GM23248 (cell line): ENCODE measurements around the gene OR6B1. TPM values are rescaled to one million over a fixed set of nuclear protein-coding genes. Genes with fewer than 3 reads are reported as not detected.
"Not testable (repeated sequence)": the region's sequence is repeated elsewhere in the genome, so short reads cannot be mapped to it uniquely, and the experiment has no call there.

Source experiments
- DNase-seq: peaks from one replicate; pipeline ENCODE4 v3.0.0-alpha.2; 2015
- H2AFZ ChIP-seq: fragments of 200-600 bp; sonication (generic); 2 replicates; pipeline ENCODE4 v1.6.1; 2016; ENCODE audit warnings: antibody characterized with exemption
- H3F3A ChIP-seq: fragments of 200-600 bp; sonication (generic); 2 replicates; pipeline ENCODE4 v1.6.1; 2016; ENCODE audit warnings: mild to moderate bottlenecking, antibody characterized with exemption, mixed run types; ENCODE audit not compliant: insufficient read depth
- H3K27ac ChIP-seq: fragments of 200-600 bp; sonication (generic); 2 replicates; pipeline ENCODE4 v1.5.1; 2016; ENCODE audit warnings: mild to moderate bottlenecking
- H3K27me3 ChIP-seq: fragments of 200-600 bp; sonication (generic); replicated peaks from 2 replicates; pipeline ENCODE4 v1.6.1; 2016; ENCODE audit warnings: mild to moderate bottlenecking; ENCODE audit not compliant: insufficient read depth
- H3K36me3 ChIP-seq: fragments of 200-600 bp; sonication (generic); 2 replicates; pipeline ENCODE4 v1.6.1; 2016; ENCODE audit warnings: low read depth, mild to moderate bottlenecking
- H3K4me1 ChIP-seq: fragments of 200-600 bp; sonication (generic); 2 replicates; pipeline ENCODE4 v1.6.1; 2016; ENCODE audit warnings: mild to moderate bottlenecking; ENCODE audit not compliant: insufficient read depth
- H3K4me2 ChIP-seq: fragments of 200-600 bp; sonication (generic); one replicate; pipeline ENCODE4 v1.6.1; 2016; ENCODE audit warnings: mild to moderate bottlenecking; ENCODE audit not compliant: unreplicated experiment
- H3K4me3 ChIP-seq: fragments of 200-600 bp; sonication (generic); 2 replicates; pipeline ENCODE4 v1.5.1; 2016; ENCODE audit warnings: mild to moderate bottlenecking
- H3K79me2 ChIP-seq: fragments of 200-600 bp; sonication (generic); 2 replicates; pipeline ENCODE4 v1.6.1; 2016; ENCODE audit warnings: mild to moderate bottlenecking; ENCODE audit not compliant: insufficient read depth
- H3K9ac ChIP-seq: fragments of 200-600 bp; sonication (generic); 2 replicates; pipeline ENCODE4 v1.6.1; 2016; ENCODE audit warnings: mild to moderate bottlenecking
- H3K9me2 ChIP-seq: fragments of 200-600 bp; sonication (generic); 2 replicates; pipeline ENCODE4 v1.6.1; 2016; ENCODE audit warnings: mixed run types, mild to moderate bottlenecking, moderate library complexity; ENCODE audit not compliant: insufficient read depth
- H3K9me3 ChIP-seq: fragments of 200-600 bp; sonication (generic); one replicate; pipeline ENCODE4 v1.6.1; 2017; ENCODE audit warnings: low read depth
- H4K20me1 ChIP-seq: fragments of 200-600 bp; sonication (generic); 2 replicates; pipeline ENCODE4 v1.6.0; 2016; ENCODE audit not compliant: insufficient read depth
- EZH2 ChIP-seq: fragments of 200-600 bp; sonication (generic); IDR thresholded peaks from 2 replicates; pipeline ENCODE4 v1.6.1; 2018; ENCODE audit warnings: antibody characterized with exemption, mild to moderate bottlenecking; ENCODE audit not compliant: insufficient read depth, poor library complexity, severe bottlenecking
- EZH2phosphoT487 ChIP-seq: fragments of 200-600 bp; sonication (generic); IDR thresholded peaks from 2 replicates; pipeline ENCODE4 v1.6.1; 2018; ENCODE audit warnings: antibody characterized with exemption, moderate library complexity, mild to moderate bottlenecking, low read depth; ENCODE audit not compliant: insufficient read depth
- WGBS, 2 experiments: methylation state at CpG; one replicate each; pipeline ENCODE4 v1.1.6; 2015 to 2017; ENCODE audit warnings: low lambda C conversion rate in 2 of 2, low coverage in 1 of 2; ENCODE audit errors: missing lambda C conversion rate in 2 of 2; 5-methylcytosine and 5-hydroxymethylcytosine counted together
- in situ Hi-C: fragments of 300-500 bp; cut with MboI; formaldehyde crosslinking; loops from 2 replicates; pipeline ENCODE4 v1.15.0; 2020
- polyA plus RNA-seq: library from polyadenylated mRNA; unstranded; fragments of >200 nt; fragmentation: Nextera tagmentation; extraction: Ambion mirVana; gene quantifications from 2 replicates; pipeline ENCODE4 v1.2.1, GENCODE V29; 2016
- total RNA-seq: library from RNA; depleted of rRNA; stranded (reverse); fragments of >200 nt; shearing (Covaris generic); gene quantifications from 2 replicates; pipeline ENCODE4 v1.2.3, GENCODE V29; 2014

OR6B1 gene
- total and polyA plus RNA-seq, 2 experiments from 2014 or later, result not detected

- Histone ChIP-seq H3K4me3 (no peak overlapping the region), H3K9ac (no peak overlapping the region), H4K20me1 (no peaks in the 10 kb centered on the region), H3K4me2 (no peak overlapping the region), H3K27ac (no peak overlapping the region), H3F3A (no peaks in the 10 kb centered on the region), H3K9me2 (no peaks in the 10 kb centered on the region), H3K36me3 (no peaks in the 10 kb centered on the region), H3K27me3 (0 out of 2 replicates have a peak, but pooled peaks cover 13% of the 10 kb centered on the region), H3K9me3 (no peaks in the 10 kb centered on the region), H3K79me2 (no peaks in the 10 kb centered on the region), H2AFZ (no peak overlapping the region), H3K4me1 (no peaks in the 10 kb centered on the region)
- TF ChIP-seq EZH2, result no peak
- in situ Hi-C loops, result no loop called here
- WGBS, 2 experiments, result 66 to 76% methylated on average over 4 of the region's 4 CpGs
- DNase-seq, result no peak
Measured at GRCh38 chr7:144038887-144039286, 38.8 kb downstream of the OR6B1 start.

- Histone ChIP-seq H3K4me3 (no peak within 1 kb of the TSS), H3K79me2 (no peaks in the 10 kb centered on the region), H3K27ac (no peak within 1 kb of the TSS), H3K4me1 (no peaks in the 10 kb centered on the region), H2AFZ (no peak within 1 kb of the TSS), H3K9me3 (no peaks in the 10 kb centered on the region), H3K9me2 (no peaks in the 10 kb centered on the region), H3K9ac (no peak within 1 kb of the TSS), H3K36me3 (no peaks in the 10 kb centered on the region), H3K27me3 (no peaks in the 10 kb centered on the region), H3F3A (no peaks in the 10 kb centered on the region), H4K20me1 (no peaks in the 10 kb centered on the region), H3K4me2 (no peak within 1 kb of the TSS)
- 0 to 4% methylated on average over 1 of the region's 1 CpG for WGBS, 2 experiments
- TF ChIP-seq EZH2 (no peak), EZH2phosphoT487 (no peak)
- no peak for DNase-seq
- in situ Hi-C loops, result no loop called here
Measured at GRCh38 chr7:144048648-144049047, 48.5 kb downstream of the OR6B1 start, which contains the start of gene OR2A5. OR2A5 (plus strand) TSS chr7:144048948; CDS start chr7:144050402, 1,454 bp downstream.

- H3K9ac ChIP-seq, result no peak overlapping the region
- no peak for TF ChIP-seq EZH2
- no peak for TF ChIP-seq EZH2phosphoT487
Measured at GRCh38 chr7:144049491-144049890, 49.4 kb downstream of the OR6B1 start.

GRCh38 chr7:144050093-144050492, 50.0 kb downstream of the OR6B1 start:
- 32 to 40% methylated on average over 3 of the region's 3 CpGs for WGBS, 2 experiments
- peaks cover 7% of the 10 kb centered on the region for H3K27me3 ChIP-seq
- in situ Hi-C loops, result no loop called here
- H4K20me1 ChIP-seq, result no peaks in the 10 kb centered on the region
- H3K9ac ChIP-seq, result no peak overlapping the region
- DNase-seq, result peak; percentile 13
- no peaks in the 10 kb centered on the region for H3F3A ChIP-seq
- no peaks in the 10 kb centered on the region for H3K79me2 ChIP-seq
- no peaks in the 10 kb centered on the region for H3K9me2 ChIP-seq
- H3K4me3 ChIP-seq, result no peak overlapping the region
- no peaks in the 10 kb centered on the region for H3K9me3 ChIP-seq
- no peak for TF ChIP-seq EZH2phosphoT487
- no peak for TF ChIP-seq EZH2
- H3K4me1 ChIP-seq, result no peaks in the 10 kb centered on the region
- no peak overlapping the region for H3K4me2 ChIP-seq
- no peak overlapping the region for H2AFZ ChIP-seq
- H3K36me3 ChIP-seq, result no peaks in the 10 kb centered on the region
- no peak overlapping the region for H3K27ac ChIP-seq

More at GRCh38 chr7:144049491-144049890, 49.4 kb downstream of the OR6B1 start:
- Histone ChIP-seq H3K36me3 (no peaks in the 10 kb centered on the region), H3K9me2 (no peaks in the 10 kb centered on the region), H3K79me2 (no peaks in the 10 kb centered on the region), H2AFZ (no peak overlapping the region), H3K9me3 (no peaks in the 10 kb centered on the region), H3K27ac (no peak overlapping the region), H3K4me3 (no peak overlapping the region), H3K27me3 (peaks cover under 1% of the 10 kb centered on the region; the same call in 1 of the 2 replicates), H4K20me1 (no peaks in the 10 kb centered on the region), H3F3A (no peaks in the 10 kb centered on the region), H3K4me2 (no peak overlapping the region), H3K4me1 (no peaks in the 10 kb centered on the region)
- WGBS, 2 experiments, result 51 to 62% methylated on average over 2 of the region's 2 CpGs
- in situ Hi-C loops, result no loop called here
- no peak for DNase-seq

- H3K9ac ChIP-seq, H3K27me3 ChIP-seq, DNase-seq, H3K9me2 ChIP-seq, H3K4me1 ChIP-seq, H2AFZ ChIP-seq, H3K4me2 ChIP-seq, H3K27ac ChIP-seq, H4K20me1 ChIP-seq, in situ Hi-C loops, H3K36me3 ChIP-seq, H3K9me3 ChIP-seq, H3K79me2 ChIP-seq, H3F3A ChIP-seq, H3K4me3 ChIP-seq: not testable (repeated sequence)
- 49 to 58% methylated on average over 8 of the region's 8 CpGs for WGBS, 2 experiments
Measured at GRCh38 chr7:144050884-144051283, 50.8 kb downstream of the OR6B1 start.
